Upper lobe of left lung (tissue), 4 donors: ENCODE data around the gene C16orf54.

ENCODE experiments used
- CTCF ChIP-seq, 6 experiments: fragments of 450-650 bp in 4 of 6; fragments of 200-600 bp in 2 of 6; sonication (generic) in 2 of 6; IDR thresholded peaks; one replicate each; pipeline ENCODE4 v1.5.1; 2016 to 2019; ENCODE audit warnings: antibody characterized with exemption in 6 of 6
- POLR2A ChIP-seq, 4 donors: fragments of 450-650 bp; IDR thresholded peaks; one replicate each; pipeline ENCODE4 v1.5.1; 2016 to 2017; ENCODE audit warnings: antibody characterized with exemption in 4 of 4, mild to moderate bottlenecking in 2 of 4

- peak; percentile 76 to 88 (median 85) for TF ChIP-seq CTCF (IDR thresholded peaks at IDR 0.05)
- no peak for TF ChIP-seq POLR2A (IDR thresholded peaks at IDR 0.05)
These were observed 45.4 kb downstream of the C16orf54 start for GRCh38 chr16:29700253-29700987.
